Measurements from ENCODE around the gene SDK2.

DNA sequence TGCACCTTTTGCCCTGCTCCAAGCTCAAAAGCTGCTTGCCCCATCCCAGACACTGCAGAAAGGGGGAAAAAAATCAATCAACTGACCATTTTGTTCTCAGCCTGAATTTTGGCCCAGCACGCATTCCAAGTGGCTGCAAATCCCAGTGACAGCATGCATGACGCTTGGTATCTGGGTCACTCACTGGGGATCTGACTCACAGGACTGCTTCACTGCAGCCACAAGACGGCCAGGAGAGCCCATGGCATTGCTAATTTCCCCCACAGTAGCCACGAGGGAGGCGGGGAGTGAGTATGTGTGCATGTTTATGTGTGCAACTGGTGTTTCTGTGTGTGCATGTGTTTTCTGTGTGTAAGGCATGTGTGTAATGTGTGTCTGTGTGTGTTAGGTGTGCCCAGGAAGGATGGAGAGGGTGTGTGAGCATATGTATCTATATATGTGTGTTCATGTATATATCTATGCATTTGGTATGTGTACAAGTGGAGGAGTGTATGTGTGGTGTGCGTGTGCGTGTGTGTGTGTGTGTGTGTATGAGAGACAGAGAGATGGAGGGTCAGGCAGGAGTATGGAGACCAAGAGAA lies 33.8 kb downstream of the SDK2 start:
- TF ChIP-seq, protein P1, sequence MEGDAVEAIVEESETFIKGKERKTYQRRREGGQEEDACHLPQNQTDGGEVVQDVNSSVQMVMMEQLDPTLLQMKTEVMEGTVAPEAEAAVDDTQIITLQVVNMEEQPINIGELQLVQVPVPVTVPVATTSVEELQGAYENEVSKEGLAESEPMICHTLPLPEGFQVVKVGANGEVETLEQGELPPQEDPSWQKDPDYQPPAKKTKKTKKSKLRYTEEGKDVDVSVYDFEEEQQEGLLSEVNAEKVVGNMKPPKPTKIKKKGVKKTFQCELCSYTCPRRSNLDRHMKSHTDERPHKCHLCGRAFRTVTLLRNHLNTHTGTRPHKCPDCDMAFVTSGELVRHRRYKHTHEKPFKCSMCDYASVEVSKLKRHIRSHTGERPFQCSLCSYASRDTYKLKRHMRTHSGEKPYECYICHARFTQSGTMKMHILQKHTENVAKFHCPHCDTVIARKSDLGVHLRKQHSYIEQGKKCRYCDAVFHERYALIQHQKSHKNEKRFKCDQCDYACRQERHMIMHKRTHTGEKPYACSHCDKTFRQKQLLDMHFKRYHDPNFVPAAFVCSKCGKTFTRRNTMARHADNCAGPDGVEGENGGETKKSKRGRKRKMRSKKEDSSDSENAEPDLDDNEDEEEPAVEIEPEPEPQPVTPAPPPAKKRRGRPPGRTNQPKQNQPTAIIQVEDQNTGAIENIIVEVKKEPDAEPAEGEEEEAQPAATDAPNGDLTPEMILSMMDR (IDR thresholded peaks at IDR 0.05), result no peak
- no peak for TF ChIP-seq POLR2A (IDR thresholded peaks at IDR 0.05)

All from right lobe of liver (tissue), 4 donors.